ENCODE results near the gene UTS2. TPM values are rescaled to one million over a fixed set of nuclear protein-coding genes. Genes with fewer than 3 reads are reported as not detected.

Gene UTS2
- total RNA-seq, 1 experiment from 2014 or later, result not detected

DNA sequence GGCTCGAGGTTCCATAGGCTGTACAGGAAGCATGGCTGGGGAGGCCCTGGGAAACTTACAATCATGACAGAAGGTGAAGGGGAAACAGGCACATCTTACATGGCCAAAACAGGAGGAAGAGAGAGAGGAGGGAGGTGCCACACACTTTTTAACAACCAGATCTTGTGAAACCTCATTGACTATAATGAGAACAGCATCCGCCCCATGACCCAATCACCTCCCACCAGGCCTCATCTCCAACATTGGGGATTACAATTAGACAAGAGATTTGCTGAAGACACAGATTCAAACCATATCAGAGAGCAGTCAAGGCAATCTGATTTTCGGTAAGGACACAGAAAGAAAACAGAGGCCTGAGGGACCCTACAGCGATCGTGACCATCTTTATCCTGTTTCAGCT, 46.1 kb upstream of the UTS2 start (continued):
- TF ChIP-seq TCF7 (CRISPR knock-in tag; IDR thresholded peaks at IDR 0.05; ENCODE audit: low read depth), result no peak

DNA sequence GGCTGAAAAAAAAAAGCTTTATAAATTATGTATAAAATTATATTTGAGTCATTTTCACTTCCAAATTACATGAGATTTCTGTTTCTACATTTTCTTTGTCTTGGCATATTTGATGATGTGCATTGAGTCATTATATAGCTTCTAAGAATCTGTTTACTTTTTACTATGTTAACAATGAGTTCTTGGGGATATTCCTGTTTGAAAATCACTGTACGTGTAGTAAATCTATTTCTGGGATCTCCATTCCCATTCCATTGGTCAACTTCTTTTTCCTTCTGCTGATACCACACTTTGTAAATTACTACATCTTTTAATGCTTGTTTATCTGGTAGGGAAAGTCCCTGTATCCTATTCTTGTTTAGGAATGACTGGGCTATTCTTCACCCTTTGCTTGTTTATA, 44.1 kb upstream of the UTS2 start:
- Mint-ChIP-seq H3K9me3 (peaks cover 4% of the 10 kb centered on the region), H3K27ac (no peak overlapping the region), H3K4me3 (no peak overlapping the region), H3K36me3 (no peaks in the 10 kb centered on the region), H3K4me1 (0 out of 2 replicates have a peak, but pooled peaks cover 5% of the 10 kb centered on the region), H3K27me3 (ENCODE audit: low read depth) (no peaks in the 10 kb centered on the region)
- DNase-seq (ENCODE audit: low spot score), result no peak
- no peak for ATAC-seq
- TF ChIP-seq, protein P1, sequence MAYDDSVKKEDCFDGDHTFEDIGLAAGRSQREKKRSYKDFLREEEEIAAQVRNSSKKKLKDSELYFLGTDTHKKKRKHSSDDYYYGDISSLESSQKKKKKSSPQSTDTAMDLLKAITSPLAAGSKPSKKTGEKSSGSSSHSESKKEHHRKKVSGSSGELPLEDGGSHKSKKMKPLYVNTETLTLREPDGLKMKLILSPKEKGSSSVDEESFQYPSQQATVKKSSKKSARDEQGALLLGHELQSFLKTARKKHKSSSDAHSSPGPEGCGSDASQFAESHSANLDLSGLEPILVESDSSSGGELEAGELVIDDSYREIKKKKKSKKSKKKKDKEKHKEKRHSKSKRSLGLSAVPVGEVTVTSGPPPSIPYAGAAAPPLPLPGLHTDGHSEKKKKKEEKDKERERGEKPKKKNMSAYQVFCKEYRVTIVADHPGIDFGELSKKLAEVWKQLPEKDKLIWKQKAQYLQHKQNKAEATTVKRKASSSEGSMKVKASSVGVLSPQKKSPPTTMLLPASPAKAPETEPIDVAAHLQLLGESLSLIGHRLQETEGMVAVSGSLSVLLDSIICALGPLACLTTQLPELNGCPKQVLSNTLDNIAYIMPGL (CRISPR knock-in tag; IDR thresholded peaks at IDR 0.05), result no peak
- TF ChIP-seq ZNF138 (CRISPR knock-in tag; conservative IDR thresholded peaks at IDR 0.05) (no peak), SOX15 (CRISPR knock-in tag; IDR thresholded peaks at IDR 0.05) (no peak), TEAD1 (CRISPR knock-in tag; IDR thresholded peaks at IDR 0.05) (no peak), NR2C2 (CRISPR knock-in tag; IDR thresholded peaks at IDR 0.05) (no peak), ZNF263 (CRISPR knock-in tag; IDR thresholded peaks at IDR 0.05; ENCODE audit: low read depth) (no peak), GRHL2 (CRISPR knock-in tag; IDR thresholded peaks at IDR 0.05; ENCODE audit: insufficient replicate concordance, severe bottlenecking) (no peak)
- TF ChIP-seq, protein P2, sequence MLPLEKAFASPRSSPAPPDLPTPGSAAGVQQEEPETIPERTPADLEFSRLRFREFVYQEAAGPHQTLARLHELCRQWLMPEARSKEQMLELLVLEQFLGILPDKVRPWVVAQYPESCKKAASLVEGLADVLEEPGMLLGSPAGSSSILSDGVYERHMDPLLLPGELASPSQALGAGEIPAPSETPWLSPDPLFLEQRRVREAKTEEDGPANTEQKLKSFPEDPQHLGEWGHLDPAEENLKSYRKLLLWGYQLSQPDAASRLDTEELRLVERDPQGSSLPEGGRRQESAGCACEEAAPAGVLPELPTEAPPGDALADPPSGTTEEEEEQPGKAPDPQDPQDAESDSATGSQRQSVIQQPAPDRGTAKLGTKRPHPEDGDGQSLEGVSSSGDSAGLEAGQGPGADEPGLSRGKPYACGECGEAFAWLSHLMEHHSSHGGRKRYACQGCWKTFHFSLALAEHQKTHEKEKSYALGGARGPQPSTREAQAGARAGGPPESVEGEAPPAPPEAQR (CRISPR knock-in tag; IDR thresholded peaks at IDR 0.05), result no peak
- POLR2A ChIA-PET, result no interaction called here
- CTCF ChIA-PET, result no interaction called here

DNA sequence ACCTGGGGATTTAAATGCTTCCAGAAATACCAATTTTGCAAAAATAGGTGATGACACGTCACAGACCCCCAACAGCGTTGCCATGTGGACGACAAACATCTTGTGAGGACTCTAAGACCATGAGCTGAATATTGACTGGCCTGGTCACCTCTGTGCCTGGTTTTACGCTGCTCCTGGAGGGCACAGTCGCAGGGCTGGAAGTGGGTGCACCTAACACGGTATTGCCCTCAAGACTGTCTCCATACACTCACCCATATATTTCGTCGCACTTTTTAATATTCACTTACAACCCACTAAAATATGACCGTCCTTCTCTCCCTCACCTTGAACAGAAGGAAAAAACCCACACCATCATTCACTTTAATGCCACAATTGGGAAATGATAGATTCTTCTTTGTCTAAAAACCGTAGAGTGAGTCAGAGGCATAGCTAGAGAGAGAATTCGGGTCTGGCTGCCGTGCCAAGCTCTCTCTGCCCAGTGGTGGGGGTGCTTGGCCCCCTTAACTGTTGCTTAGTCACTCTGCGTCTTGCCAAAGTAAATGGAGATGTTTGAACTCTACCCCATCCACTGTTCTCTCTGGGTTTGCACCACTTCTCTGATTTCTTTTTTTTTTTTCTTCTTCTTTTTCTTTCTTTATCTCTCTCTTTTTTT, 40.8 kb upstream of the UTS2 start:
- Mint-ChIP-seq H3K4me3 (no peak overlapping the region), H3K9me3 (peaks cover 14% of the 10 kb centered on the region), H3K4me1 (0 out of 2 replicates have a peak, but pooled peaks cover 5% of the 10 kb centered on the region), H3K36me3 (no peaks in the 10 kb centered on the region), H3K27me3 (ENCODE audit: low read depth) (no peaks in the 10 kb centered on the region), H3K27ac (no peak overlapping the region)
- CTCF ChIA-PET, result interaction anchor here (0.6 to 1.2 kb wide), 3 partner anchors 85 to 138 kb away, joined by 3 to 6 read pairs (median 4); no protein-coding TSS in a partner anchor
- POLR2A ChIA-PET, result interaction anchor here (0.6 to 1.0 kb wide), 2 partner anchors 12 to 403 kb away, joined by 4 to 8 read pairs; no protein-coding TSS in a partner anchor
- DNase-seq (ENCODE audit: low spot score), result no peak
- ATAC-seq, result no peak
- no peak for TF ChIP-seq ZNF671 (CRISPR knock-in tag; IDR thresholded peaks at IDR 0.05)
- no peak for TF ChIP-seq JAZF1 (CRISPR knock-in tag; IDR thresholded peaks at IDR 0.05)

DNA sequence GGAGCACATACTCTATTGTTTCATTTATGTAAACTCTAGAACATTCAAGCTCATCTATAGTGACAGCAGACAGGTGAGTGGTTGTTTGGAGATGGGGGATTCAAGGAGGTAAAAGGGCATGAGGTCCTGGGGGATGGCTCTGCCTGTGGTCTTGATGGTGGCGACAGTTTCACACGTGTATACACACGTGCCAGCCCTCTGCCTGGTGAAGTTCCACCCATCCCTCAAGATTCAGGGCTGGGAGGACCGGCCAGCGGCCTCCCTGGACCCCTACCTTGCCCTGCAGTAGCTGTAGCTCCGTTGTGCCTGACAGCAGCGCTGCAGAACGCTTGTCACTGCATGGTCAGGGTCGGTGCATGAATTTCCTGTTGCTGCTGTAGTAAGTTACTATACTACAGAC, 38.9 kb upstream of the UTS2 start:
- Mint-ChIP-seq H3K4me3 (no peak overlapping the region), H3K27me3 (ENCODE audit: low read depth) (no peaks in the 10 kb centered on the region; the same call in 1 of the 2 replicates), H3K36me3 (no peaks in the 10 kb centered on the region), H3K4me1 (0 out of 2 replicates have a peak, but pooled peaks cover 5% of the 10 kb centered on the region), H3K9me3 (peaks cover 14% of the 10 kb centered on the region), H3K27ac (no peak overlapping the region)
- DNase-seq (ENCODE audit: low spot score), result no peak
- TF ChIP-seq NFE2L1 (CRISPR knock-in tag; IDR thresholded peaks at IDR 0.05) (no peak), TP53 (CRISPR knock-in tag; IDR thresholded peaks at IDR 0.05) (no peak), NFATC4 (CRISPR knock-in tag; IDR thresholded peaks at IDR 0.05) (no peak)
- TF ChIP-seq, protein P3, sequence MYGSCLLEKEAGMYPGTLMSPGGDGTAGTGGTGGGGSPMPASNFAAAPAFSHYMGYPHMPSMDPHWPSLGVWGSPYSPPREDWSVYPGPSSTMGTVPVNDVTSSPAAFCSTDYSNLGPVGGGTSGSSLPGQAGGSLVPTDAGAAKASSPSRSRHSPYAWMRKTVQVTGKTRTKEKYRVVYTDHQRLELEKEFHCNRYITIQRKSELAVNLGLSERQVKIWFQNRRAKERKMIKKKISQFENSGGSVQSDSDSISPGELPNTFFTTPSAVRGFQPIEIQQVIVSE (CRISPR knock-in tag; IDR thresholded peaks at IDR 0.05; ENCODE audit: borderline replicate concordance), result no peak
- TF ChIP-seq, protein P4, sequence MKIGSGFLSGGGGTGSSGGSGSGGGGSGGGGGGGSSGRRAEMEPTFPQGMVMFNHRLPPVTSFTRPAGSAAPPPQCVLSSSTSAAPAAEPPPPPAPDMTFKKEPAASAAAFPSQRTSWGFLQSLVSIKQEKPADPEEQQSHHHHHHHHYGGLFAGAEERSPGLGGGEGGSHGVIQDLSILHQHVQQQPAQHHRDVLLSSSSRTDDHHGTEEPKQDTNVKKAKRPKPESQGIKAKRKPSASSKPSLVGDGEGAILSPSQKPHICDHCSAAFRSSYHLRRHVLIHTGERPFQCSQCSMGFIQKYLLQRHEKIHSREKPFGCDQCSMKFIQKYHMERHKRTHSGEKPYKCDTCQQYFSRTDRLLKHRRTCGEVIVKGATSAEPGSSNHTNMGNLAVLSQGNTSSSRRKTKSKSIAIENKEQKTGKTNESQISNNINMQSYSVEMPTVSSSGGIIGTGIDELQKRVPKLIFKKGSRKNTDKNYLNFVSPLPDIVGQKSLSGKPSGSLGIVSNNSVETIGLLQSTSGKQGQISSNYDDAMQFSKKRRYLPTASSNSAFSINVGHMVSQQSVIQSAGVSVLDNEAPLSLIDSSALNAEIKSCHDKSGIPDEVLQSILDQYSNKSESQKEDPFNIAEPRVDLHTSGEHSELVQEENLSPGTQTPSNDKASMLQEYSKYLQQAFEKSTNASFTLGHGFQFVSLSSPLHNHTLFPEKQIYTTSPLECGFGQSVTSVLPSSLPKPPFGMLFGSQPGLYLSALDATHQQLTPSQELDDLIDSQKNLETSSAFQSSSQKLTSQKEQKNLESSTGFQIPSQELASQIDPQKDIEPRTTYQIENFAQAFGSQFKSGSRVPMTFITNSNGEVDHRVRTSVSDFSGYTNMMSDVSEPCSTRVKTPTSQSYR (CRISPR knock-in tag; IDR thresholded peaks at IDR 0.05), result no peak
- TF ChIP-seq, protein P5, sequence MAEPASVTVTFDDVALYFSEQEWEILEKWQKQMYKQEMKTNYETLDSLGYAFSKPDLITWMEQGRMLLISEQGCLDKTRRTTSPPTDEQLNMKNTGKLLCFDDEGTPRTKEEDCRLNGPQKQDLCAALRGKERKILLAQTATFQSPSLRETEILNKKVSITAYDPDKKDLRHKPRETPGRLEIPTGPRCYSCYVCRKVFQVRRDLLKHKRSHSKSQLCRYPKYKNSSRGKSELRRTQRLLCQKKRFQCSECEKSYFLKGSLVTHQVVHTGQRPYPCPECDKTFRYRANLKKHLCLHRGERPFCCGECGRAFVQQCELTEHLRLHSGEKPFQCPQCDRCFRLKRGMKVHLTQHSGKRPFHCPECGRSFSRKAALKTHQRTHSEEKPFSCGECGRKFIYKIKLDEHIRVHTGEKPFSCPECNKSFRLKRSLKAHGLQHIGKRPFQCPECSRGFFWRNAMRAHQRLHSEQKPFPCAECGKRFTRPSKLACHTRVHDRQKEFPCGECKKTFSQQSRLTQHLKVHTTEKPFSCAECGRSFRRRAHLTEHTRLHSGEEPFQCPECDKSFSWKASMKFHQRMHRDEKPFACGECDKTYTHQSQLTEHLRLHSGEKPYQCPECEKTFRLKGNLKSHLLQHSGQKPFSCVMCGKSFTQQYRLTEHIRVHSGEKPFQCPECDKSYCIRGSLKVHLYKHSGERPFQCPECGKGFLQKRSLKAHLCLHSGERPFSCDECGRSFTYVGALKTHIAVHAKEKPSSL (CRISPR knock-in tag; conservative IDR thresholded peaks at IDR 0.05), result no peak
- no peak for ATAC-seq
- POLR2A ChIA-PET, result no interaction called here
- CTCF ChIA-PET, result no interaction called here

Data from WTC11 (cell line).